C4-2B (cell line): ENCODE measurements around the gene PRKCZ.

Experiments used
- H3K27ac ChIP-seq: fragments of 450-650 bp; 2 replicates; pipeline ENCODE4 v1.5.1; 2017
- ZFX ChIP-seq: fragments of 450-650 bp; IDR thresholded peaks from 2 replicates; pipeline ENCODE4 v1.6.1; 2017
- TF ChIP-seq, protein P1 (sequence below): fragments of 450-650 bp; conservative IDR thresholded peaks from 2 replicates; pipeline ENCODE4 v1.5.1; 2017; ENCODE audit warnings: mild to moderate bottlenecking

PRKCZ gene

DNA sequence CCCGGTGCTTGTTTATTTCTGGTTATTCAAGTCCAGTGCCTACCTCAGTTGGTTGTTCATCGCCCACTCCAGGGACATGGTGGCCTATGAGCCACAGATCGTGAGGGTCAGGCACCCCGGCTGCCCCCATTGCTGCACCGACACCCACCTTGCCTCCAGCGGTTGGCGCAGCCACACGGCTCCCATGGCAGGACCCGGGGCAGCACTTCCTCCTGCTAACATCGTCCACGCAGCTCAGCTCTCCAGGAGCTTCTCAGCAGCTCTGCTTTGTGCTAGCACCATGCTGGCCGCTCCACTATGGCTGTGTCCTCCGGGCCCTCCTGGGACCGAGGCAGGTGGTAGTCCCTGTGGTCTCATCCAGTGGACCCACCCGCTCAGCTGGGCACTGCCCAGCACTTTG, 13.9 kb upstream of the PRKCZ start:
- no peak for TF ChIP-seq ZFX
- TF ChIP-seq, protein P1, sequence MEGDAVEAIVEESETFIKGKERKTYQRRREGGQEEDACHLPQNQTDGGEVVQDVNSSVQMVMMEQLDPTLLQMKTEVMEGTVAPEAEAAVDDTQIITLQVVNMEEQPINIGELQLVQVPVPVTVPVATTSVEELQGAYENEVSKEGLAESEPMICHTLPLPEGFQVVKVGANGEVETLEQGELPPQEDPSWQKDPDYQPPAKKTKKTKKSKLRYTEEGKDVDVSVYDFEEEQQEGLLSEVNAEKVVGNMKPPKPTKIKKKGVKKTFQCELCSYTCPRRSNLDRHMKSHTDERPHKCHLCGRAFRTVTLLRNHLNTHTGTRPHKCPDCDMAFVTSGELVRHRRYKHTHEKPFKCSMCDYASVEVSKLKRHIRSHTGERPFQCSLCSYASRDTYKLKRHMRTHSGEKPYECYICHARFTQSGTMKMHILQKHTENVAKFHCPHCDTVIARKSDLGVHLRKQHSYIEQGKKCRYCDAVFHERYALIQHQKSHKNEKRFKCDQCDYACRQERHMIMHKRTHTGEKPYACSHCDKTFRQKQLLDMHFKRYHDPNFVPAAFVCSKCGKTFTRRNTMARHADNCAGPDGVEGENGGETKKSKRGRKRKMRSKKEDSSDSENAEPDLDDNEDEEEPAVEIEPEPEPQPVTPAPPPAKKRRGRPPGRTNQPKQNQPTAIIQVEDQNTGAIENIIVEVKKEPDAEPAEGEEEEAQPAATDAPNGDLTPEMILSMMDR, result no peak
- no peak overlapping the region for H3K27ac ChIP-seq

DNA sequence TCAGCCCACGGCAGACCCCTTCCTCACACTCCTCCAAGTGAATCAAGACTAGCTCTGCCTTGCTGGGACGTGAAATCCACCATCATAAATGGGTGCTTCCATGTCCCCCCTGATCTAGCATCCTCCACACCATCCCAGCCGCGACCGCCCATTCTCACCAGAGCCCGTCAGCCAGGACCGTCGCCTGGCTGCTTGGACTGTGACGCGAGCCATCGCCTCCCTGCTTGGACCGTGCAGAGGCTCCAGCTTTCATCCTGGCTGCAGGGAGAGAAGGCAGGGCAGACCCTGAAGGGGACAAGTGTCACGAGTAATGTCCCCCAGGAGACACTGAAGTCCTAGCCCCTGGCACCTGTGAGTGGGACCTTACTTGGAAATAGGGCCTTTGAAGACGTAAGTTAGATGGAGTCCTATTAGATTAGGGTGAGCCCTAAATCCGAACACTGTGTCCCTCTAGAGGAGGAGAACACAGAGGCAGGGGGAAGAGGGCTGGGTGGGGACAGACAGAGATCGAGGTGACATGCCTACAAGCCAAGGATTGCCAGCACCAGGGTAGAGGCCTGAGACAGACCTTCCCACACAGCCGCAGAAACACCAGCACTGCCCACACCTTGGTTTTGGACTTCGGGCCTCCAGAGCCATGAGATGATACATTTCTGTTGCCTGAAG, 12.8 kb upstream of the PRKCZ start:
- TF ChIP-seq, protein P1, result no peak
- no peak for TF ChIP-seq ZFX
- no peak overlapping the region for H3K27ac ChIP-seq

DNA sequence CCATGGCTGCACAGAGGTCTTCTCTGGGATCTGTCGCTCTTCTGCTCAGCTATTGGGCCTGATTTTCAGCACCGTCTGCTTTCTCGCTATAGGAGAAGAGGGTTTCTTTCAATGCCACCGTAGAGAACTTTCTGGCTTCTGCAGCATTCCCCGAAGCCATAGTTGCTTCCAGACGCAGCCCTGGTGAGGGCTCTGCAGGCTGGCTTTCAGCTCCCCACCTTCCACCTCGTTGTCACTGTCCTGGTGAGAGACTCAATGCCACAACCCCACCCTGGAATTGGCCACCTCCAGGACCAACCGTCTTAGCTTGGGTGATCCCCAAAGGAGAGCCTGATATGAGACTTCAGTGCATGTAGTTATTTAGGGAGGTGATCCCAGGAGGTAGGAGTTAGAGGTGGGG, 12.0 kb upstream of the PRKCZ start:
- H3K27ac ChIP-seq, result no peak overlapping the region
- TF ChIP-seq ZFX, result no peak

DNA sequence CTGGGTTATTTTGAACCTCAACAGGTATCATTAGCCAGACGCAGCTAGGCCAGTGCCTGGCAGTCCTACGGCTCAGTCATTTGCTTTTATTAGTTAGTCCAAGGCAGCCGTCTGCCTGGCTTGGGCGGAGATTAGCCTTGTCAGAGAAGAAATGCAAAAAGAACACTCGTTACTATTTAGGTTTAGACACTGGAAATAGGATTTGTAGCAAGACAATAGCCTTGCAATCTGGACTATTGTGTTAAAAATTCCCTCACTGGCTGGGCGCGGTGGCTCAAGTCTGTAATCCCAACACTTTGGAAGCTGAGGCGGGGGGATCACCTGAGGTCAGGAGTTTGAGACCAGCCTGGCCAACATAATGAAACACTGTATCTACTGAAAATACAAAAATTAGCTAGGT, 11.0 kb upstream of the PRKCZ start:
- no peak overlapping the region for H3K27ac ChIP-seq
- no peak for TF ChIP-seq ZFX
- TF ChIP-seq, protein P1, result no peak

DNA sequence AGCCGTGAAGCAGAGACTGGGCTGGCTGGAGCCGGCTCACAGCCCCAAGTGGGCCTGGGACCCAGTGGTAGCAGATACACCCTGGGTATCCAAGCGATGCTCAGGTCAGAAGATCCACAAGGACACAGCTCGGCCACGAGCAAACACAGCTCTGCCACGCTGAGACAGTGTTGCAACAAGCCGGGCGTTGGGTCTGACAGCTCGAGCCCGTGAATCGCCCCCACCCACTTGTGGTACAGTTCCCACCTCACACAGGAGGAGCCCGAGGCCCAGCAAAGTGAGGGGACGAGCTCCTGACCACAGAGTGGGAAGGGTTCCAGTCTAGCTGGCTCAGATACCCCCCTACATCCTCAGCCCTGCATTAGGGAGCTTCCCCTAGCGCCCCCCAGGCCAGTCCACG, 8.9 kb upstream of the PRKCZ start:
- H3K27ac ChIP-seq, result no peak overlapping the region
- TF ChIP-seq, protein P1, result no peak
- TF ChIP-seq ZFX, result no peak

DNA sequence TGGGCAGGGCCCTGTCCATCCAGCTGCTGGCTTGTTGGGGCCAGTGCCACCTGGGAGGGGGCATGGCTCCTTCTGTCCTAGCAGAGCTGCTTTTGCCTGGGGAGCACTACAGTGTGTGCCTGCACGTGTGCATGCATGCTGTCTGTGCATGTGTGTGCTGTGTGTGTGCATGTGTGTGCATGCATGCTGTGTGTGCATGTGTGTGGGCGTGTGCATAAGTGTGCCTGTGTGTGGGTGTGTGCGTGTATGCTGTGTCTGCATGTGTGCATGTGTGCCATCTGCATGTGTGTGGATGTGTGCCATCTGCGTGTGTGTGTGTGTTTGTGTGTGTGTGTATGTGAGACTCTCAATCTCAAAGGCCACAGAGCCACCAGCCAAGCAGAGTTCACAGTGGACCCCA, 8.3 kb upstream of the PRKCZ start:
- H3K27ac ChIP-seq, result no peak overlapping the region
- TF ChIP-seq, protein P1, result no peak
- TF ChIP-seq ZFX, result no peak

DNA sequence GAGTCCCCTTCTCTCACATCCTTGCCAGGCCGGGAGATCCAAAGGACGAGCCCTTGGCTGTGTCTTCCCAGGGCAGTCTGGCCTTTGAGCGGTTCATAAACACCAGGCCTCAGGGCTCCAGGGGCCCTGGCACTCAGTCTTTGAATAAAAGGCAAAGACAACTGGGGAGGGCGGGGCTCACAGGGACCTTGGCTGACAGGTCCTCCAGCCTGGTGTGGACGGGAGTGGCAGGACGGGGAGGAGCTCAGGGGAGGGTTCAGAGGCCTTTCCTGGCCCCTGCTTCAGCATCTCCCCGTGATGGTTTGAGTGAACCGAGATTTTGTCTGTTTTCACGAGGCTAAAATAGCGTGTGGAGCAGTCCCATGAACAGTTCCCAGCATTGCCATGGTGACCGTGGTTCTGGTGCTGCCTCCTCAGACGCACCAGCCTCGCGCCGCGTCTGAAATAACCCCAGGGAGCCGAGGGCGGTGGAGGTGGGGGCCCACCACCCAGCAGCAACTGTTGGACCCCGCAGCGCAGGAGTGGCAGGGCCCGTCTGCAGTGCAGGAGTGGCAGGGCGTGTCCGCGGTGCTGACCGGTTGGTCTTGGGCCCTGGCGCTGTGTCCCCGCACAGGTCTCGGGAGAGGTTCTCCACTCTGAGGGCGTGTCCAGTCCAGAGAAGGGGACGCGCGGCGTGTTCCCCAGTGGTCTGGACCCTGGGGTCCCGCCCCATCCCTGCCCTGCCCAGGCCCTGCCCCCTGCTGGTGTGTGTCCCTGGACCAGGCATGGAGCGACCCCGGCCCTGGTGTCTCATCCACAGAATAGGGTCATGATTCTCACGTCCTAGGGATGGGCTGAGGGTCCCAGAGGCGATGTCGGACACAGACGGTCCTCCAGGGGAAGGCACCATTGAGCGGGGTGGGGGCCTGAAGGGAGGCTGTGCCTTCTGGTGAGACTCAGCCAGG, 7.1 kb upstream of the PRKCZ start:
- no peak for TF ChIP-seq ZFX
- TF ChIP-seq, protein P1, result no peak

More for the DNA sequence above, 7.1 kb upstream of the PRKCZ start:
- no peak overlapping the region for H3K27ac ChIP-seq
